ENCODE data around the gene APOA5. TPM values are rescaled to one million over a fixed set of nuclear protein-coding genes. Genes with fewer than 3 reads are reported as not detected.
"Not testable (repeated sequence)": the region's sequence is repeated elsewhere in the genome, so short reads cannot be mapped to it uniquely, and the experiment has no call there.

Gene APOA5
- total RNA-seq, 1 experiment from 2014 or later, result not detected

GRCh38 chr11:116835042-116835772 lies 43.5 kb upstream of the APOA5 start:
- no TSS peak for BruUV-seq (replicated peaks)
- no peaks in the 10 kb centered on the region for H3K9me3 Mint-ChIP-seq (ENCODE audit: unreplicated experiment)
- CTCF ChIA-PET, result interaction anchor here (0.6 to 7.0 kb wide), 33 partner anchors 11 to 1510 kb away, joined by 3 to 124 read pairs (median 5); partner anchors contain the start of genes APOA5, BUD13 and ZPR1
- no peaks in the 10 kb centered on the region for H3K4me1 Mint-ChIP-seq (ENCODE audit: insufficient read depth, unreplicated experiment)
- no peak overlapping the region for H3K27ac Mint-ChIP-seq (ENCODE audit: low read depth, unreplicated experiment)
- DNase-seq (ENCODE audit: unreplicated experiment), result no peak
- intact Hi-C loops (cut with micrococcal nuclease), result no loop called here
- no peak overlapping the region for H3K4me3 Mint-ChIP-seq (ENCODE audit: unreplicated experiment)
- H3K36me3 Mint-ChIP-seq (ENCODE audit: insufficient read depth, unreplicated experiment), result peaks cover 5% of the 10 kb centered on the region
- no peaks in the 10 kb centered on the region for H3K27me3 Mint-ChIP-seq (ENCODE audit: insufficient read depth, unreplicated experiment)
- POLR2A ChIA-PET, result interaction anchor here (0.5 to 1.6 kb wide), 9 partner anchors 22 to 1505 kb away, joined by 3 to 13 read pairs (median 3); partner anchors contain the start of genes BUD13 and ZPR1
- TF ChIP-seq CTCF (IDR thresholded peaks at IDR 0.05; ENCODE audit: unreplicated experiment), result no peak

- POLR2A ChIA-PET, result interaction anchor here (0.7 kb wide), 1 partner anchor 99 kb away, joined by 3 read pairs; no protein-coding TSS in a partner anchor
- H3K4me3 Mint-ChIP-seq (ENCODE audit: unreplicated experiment); H3K4me1 Mint-ChIP-seq (ENCODE audit: insufficient read depth, unreplicated experiment); H3K27me3 Mint-ChIP-seq (ENCODE audit: insufficient read depth, unreplicated experiment); intact Hi-C loops (cut with micrococcal nuclease); DNase-seq (ENCODE audit: unreplicated experiment); BruUV-seq (replicated peaks); H3K36me3 Mint-ChIP-seq (ENCODE audit: insufficient read depth, unreplicated experiment); H3K27ac Mint-ChIP-seq (ENCODE audit: low read depth, unreplicated experiment); H3K9me3 Mint-ChIP-seq (ENCODE audit: unreplicated experiment): not testable (repeated sequence)
- CTCF ChIA-PET, result interaction anchor here (1.1 to 7.0 kb wide), 4 partner anchors 24 to 270 kb away, joined by 3 to 124 read pairs (median 4); partner anchors contain the start of genes APOA5 and ZPR1
Observed at GRCh38 chr11:116834535-116835041, 42.9 kb upstream of the APOA5 start.

- Mint-ChIP-seq H3K4me1 (ENCODE audit: insufficient read depth, unreplicated experiment) (no peaks in the 10 kb centered on the region), H3K4me3 (ENCODE audit: unreplicated experiment) (no peak overlapping the region), H3K27ac (ENCODE audit: low read depth, unreplicated experiment) (no peak overlapping the region), H3K27me3 (ENCODE audit: insufficient read depth, unreplicated experiment) (no peaks in the 10 kb centered on the region), H3K36me3 (ENCODE audit: insufficient read depth, unreplicated experiment) (peaks cover 5% of the 10 kb centered on the region), H3K9me3 (ENCODE audit: unreplicated experiment) (no peaks in the 10 kb centered on the region)
- intact Hi-C loops (cut with micrococcal nuclease), result no loop called here
- POLR2A ChIA-PET, result interaction anchor here (0.7 kb wide), 1 partner anchor 98 kb away, joined by 3 read pairs; no protein-coding TSS in a partner anchor
- CTCF ChIA-PET, result interaction anchor here (0.6 to 7.0 kb wide), 6 partner anchors 25 to 288 kb away, joined by 3 to 124 read pairs (median 4); partner anchors contain the start of genes APOA5 and ZPR1
- BruUV-seq (replicated peaks), result no TSS peak
- no peak for TF ChIP-seq CTCF (IDR thresholded peaks at IDR 0.05; ENCODE audit: unreplicated experiment)
- DNase-seq (ENCODE audit: unreplicated experiment), result no peak
Observed at GRCh38 chr11:116833816-116834534, 42.3 kb upstream of the APOA5 start.

- H3K27me3 Mint-ChIP-seq (ENCODE audit: insufficient read depth, unreplicated experiment), result no peaks in the 10 kb centered on the region
- DNase-seq (ENCODE audit: unreplicated experiment), result no peak
- ChIA-PET CTCF (interaction anchor here (0.6 to 7.0 kb wide), 6 partner anchors 25 to 288 kb away, joined by 3 to 124 read pairs (median 4); partner anchors contain the start of genes APOA5 and ZPR1), POLR2A (no interaction called here)
- no peak for TF ChIP-seq CTCF (IDR thresholded peaks at IDR 0.05; ENCODE audit: unreplicated experiment)
- intact Hi-C loops (cut with micrococcal nuclease), result no loop called here
- H3K4me3 Mint-ChIP-seq (ENCODE audit: unreplicated experiment), result no peak overlapping the region
- peaks cover 5% of the 10 kb centered on the region for H3K36me3 Mint-ChIP-seq (ENCODE audit: insufficient read depth, unreplicated experiment)
- H3K27ac Mint-ChIP-seq (ENCODE audit: low read depth, unreplicated experiment), result no peak overlapping the region
- BruUV-seq (replicated peaks), result no TSS peak
- no peaks in the 10 kb centered on the region for H3K4me1 Mint-ChIP-seq (ENCODE audit: insufficient read depth, unreplicated experiment)
- H3K9me3 Mint-ChIP-seq (ENCODE audit: unreplicated experiment), result no peaks in the 10 kb centered on the region
Observed at GRCh38 chr11:116833491-116833815, 41.8 kb upstream of the APOA5 start.

Data from MCF 10A (cell line).